HepG2 (cell line): Measurements from ENCODE around the gene ECHS1. TPM values are rescaled to one million over a fixed set of nuclear protein-coding genes. Genes with fewer than 3 reads are reported as not detected.
A peak's percentile ranks its signal among the peaks of the same experiment; 100 is the strongest.

Experiments used
- ATAC-seq: fragments of 200-7000 bp; cut with Tn5 transposase; 3 replicates; pipeline ENCODE4 v1.9.1; 2020; ENCODE audit warnings: mild to moderate bottlenecking, moderate library complexity
- BruUV-seq: library from RNA; stranded (reverse); fragments of 400-500 nt; replicated peaks from 2 replicates; lab custom pipeline; 2021; lab: Mats Ljungman, UMichigan
- CTCF ChIA-PET: fragments of 300-600 bp; formaldehyde crosslinking; extraction: SDS; loops from one replicate; lab custom pipeline; 2021; ENCODE audit warnings: low total read pairs, inconsistent platforms, low intra/inter-chr PET ratio; lab: Yijun Ruan, JAX
- POLR2A ChIA-PET: fragments of 350-600 bp; sonication (Branson Sonifier 250); formaldehyde crosslinking; loops from one replicate; lab custom pipeline; 2020; ENCODE audit warnings: antibody characterized with exemption, inconsistent platforms; lab: Yijun Ruan, JAX
- DNase-seq: peaks from one replicate; pipeline ENCODE4 v3.0.0-alpha.2; 2015; ENCODE audit warnings: low spot score
- FAIRE-seq: peaks from 3 replicates; lab custom pipeline; 2011; peaks lifted over from hg19 to GRCh38; lab: Jason Lieb, UNC
- H2AFZ ChIP-seq: one replicate; pipeline ENCODE4 v1.6.1; 2011; ENCODE audit warnings: low read length, inconsistent platforms
- H3K27ac ChIP-seq: fragments of 300-600 bp; 3 replicates; pipeline ENCODE4 v1.8.0; 2011; ENCODE audit warnings: mixed run types, mild to moderate bottlenecking, mixed read lengths, low read length, inconsistent platforms; ENCODE audit not compliant: insufficient read depth; ENCODE audit errors: extremely low read length
- H3K27me3 ChIP-seq, 2 experiments: fragments of 200-600 bp in 1 of 2; 2 replicates in 1 of 2; 3 replicates in 1 of 2; pipeline versions ENCODE4 v1.6.0 to v1.8.0; 2011; ENCODE audit warnings: low read length in 2 of 2, mild to moderate bottlenecking in 2 of 2, moderate library complexity in 2 of 2, inconsistent platforms in 1 of 2; ENCODE audit not compliant: insufficient read depth in 2 of 2, control insufficient read depth in 1 of 2
- H3K36me3 ChIP-seq, 2 experiments: fragments of 200-600 bp in 1 of 2; replicated peaks in 1 of 2; 2 replicates in 1 of 2; 3 replicates in 1 of 2; pipeline versions ENCODE4 v1.5.1 to v1.8.0; 2011; ENCODE audit warnings: low read length in 2 of 2, inconsistent platforms in 1 of 2; ENCODE audit not compliant: insufficient read depth in 2 of 2, control insufficient read depth in 1 of 2
- H3K4me1 ChIP-seq: 2 replicates; pipeline ENCODE4 v1.5.1; 2012; ENCODE audit warnings: low read length, inconsistent platforms; ENCODE audit not compliant: insufficient read depth
- H3K4me2 ChIP-seq: 2 replicates; pipeline ENCODE4 v1.6.0; 2011; ENCODE audit warnings: low read depth, low read length, inconsistent platforms
- H3K4me3 ChIP-seq, 3 experiments: fragments of 200-600 bp in 1 of 3; sonication (generic), shearing (Covaris generic) in 1 of 3; replicated peaks in 1 of 3; 2 replicates each; pipeline ENCODE4 v1.5.1; 2011 to 2016; ENCODE audit warnings: low read length in 3 of 3, inconsistent platforms in 2 of 3, low read depth in 2 of 3, mild to moderate bottlenecking in 2 of 3, control low read depth in 1 of 3, mixed read lengths in 1 of 3; ENCODE audit not compliant: insufficient read depth in 1 of 3
- H3K79me2 ChIP-seq: one replicate; pipeline ENCODE4 v1.6.1; 2011; ENCODE audit warnings: low read length, inconsistent platforms; ENCODE audit not compliant: insufficient read depth
- H3K9ac ChIP-seq: 2 replicates; pipeline ENCODE4 v1.6.0; 2011; ENCODE audit warnings: mild to moderate bottlenecking, low read depth, low read length, inconsistent platforms; ENCODE audit not compliant: insufficient read depth
- H3K9me3 ChIP-seq: 2 replicates; pipeline ENCODE4 v1.5.1; 2012; ENCODE audit warnings: mild to moderate bottlenecking, low read length
- H4K20me1 ChIP-seq: 2 replicates; pipeline ENCODE4 v1.6.0; 2011; ENCODE audit warnings: inconsistent platforms, mild to moderate bottlenecking, low read length, moderate library complexity; ENCODE audit not compliant: insufficient read depth
- AGO2 ChIP-seq: fragments of 200-400 bp; formaldehyde crosslinking; optimal IDR thresholded peaks from 2 replicates; pipeline ENCODE3; 2017; ENCODE audit warnings: mild to moderate bottlenecking, low read depth, low read length, moderate library complexity
- KLF15 ChIP-seq: sonication (generic); formaldehyde crosslinking; IDR thresholded peaks from 2 replicates; pipeline ENCODE4 v1.8.1; 2023; ENCODE audit warnings: borderline replicate concordance, mild to moderate bottlenecking, inconsistent platforms, missing genetic modification reagents, mixed read lengths
- SNAI1 ChIP-seq: sonication (generic); formaldehyde crosslinking; IDR thresholded peaks from 2 replicates; pipeline ENCODE4 v1.5.0; 2020; ENCODE audit warnings: mild to moderate bottlenecking, missing genetic modification reagents, borderline replicate concordance
- TEAD3 ChIP-seq: optimal IDR thresholded peaks from 2 replicates; pipeline ENCODE3; 2016; ENCODE audit warnings: borderline replicate concordance
- ZNF224 ChIP-seq: sonication (generic); formaldehyde crosslinking; IDR thresholded peaks from 2 replicates; pipeline ENCODE4 v1.5.0; 2020; ENCODE audit warnings: mild to moderate bottlenecking, missing genetic modification reagents
- ZNF225 ChIP-seq: sonication (generic); formaldehyde crosslinking; IDR thresholded peaks from 2 replicates; pipeline ENCODE4 v1.4.0; 2020; ENCODE audit warnings: mild to moderate bottlenecking, missing genetic modification reagents
- ZNF607 ChIP-seq: sonication (generic); formaldehyde crosslinking; IDR thresholded peaks from 2 replicates; pipeline ENCODE4 v1.5.1; 2020; ENCODE audit warnings: missing genetic modification reagents, mild to moderate bottlenecking, borderline replicate concordance
- WGBS: methylation state at CpG from one replicate; pipeline ENCODE4 v1.1.6; 2017; ENCODE audit warnings: low lambda C conversion rate; 5-methylcytosine and 5-hydroxymethylcytosine counted together
- in situ Hi-C: cut with HindIII; loops from 2 replicates; pipeline ENCODE4 v1.10.0; 2017; ENCODE audit warnings: low pct_unique_long_range_greater_than_20kb; ENCODE audit not compliant: extremely low pct_ligation_motif_present
- intact Hi-C: fragments of 100-400 bp; cut with micrococcal nuclease; formaldehyde crosslinking; loops from one replicate; pipeline ENCODE4 v1.10.0; 2022; ENCODE audit not compliant: unreplicated experiment
- polyA plus RNA-seq, 8 experiments: library from polyadenylated mRNA; depleted of rRNA in 3 of 8; stranded (reverse) in 7 of 8; unstranded in 1 of 8; fragments of >200 nt; fragmentation: Illumina TruSeq in 4 of 8; extraction: Trizol in 4 of 8; gene quantifications; 2 replicates each; pipeline versions ENCODE4 v1.2.1 to v1.2.3, GENCODE V29; 2011 to 2016; ENCODE audit warnings: low read depth in 4 of 8, missing spikeins in 1 of 8, mixed read lengths in 1 of 8; ENCODE audit not compliant: insufficient read depth in 1 of 8
- total RNA-seq, 5 experiments: library from RNA; depleted of rRNA; stranded (reverse); fragments of >200 nt; fragmentation: Illumina TruSeq; extraction: Trizol; gene quantifications; 2 replicates each; pipeline ENCODE4 v1.2.3, GENCODE V29; 2016; ENCODE audit warnings: low read depth in 1 of 5

ECHS1 gene
- total and polyA plus RNA-seq, 2 of the 13 experiments (the other 11 are each of a cell fraction or from before 2014, with no cell fraction given) = 32.7 to 195 TPM

DNA sequence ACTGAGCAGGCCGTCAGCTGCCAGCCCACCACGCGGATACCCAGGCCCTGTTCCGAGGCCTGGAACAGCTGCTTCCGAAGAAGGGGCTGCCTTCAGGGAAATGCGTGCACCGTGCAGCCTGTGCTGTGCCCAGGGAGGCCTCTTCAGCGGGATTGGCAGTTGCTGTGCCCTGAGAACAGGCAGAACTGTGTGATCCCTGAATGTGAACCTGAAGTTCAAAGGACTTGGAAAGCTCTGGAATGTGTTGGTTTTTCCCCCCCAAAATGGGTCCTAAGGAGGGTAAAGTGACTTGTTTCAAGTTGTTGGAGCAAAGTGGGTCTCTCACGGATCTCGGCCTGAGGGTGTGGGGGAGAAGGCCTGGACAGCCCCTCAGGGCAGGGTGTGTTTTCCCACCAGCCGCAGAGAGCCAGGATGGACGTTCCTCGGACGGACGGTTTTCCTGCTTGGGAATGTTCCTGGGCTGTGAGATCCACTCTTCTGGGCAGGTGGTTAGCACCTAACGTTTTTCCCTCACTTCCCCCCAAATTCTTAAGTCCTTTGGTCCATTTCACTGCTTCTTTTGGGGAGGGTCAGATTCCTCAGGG lies 49.2 kb upstream of the ECHS1 start:
- in situ Hi-C loops = loop anchor here (5.0 kb wide), 1 partner anchor 150 kb away; no protein-coding TSS in a partner anchor

GRCh38 chr10:133421336-133422222 lies 48.4 kb upstream of the ECHS1 start:
- Histone ChIP-seq H3K79me2 (no peaks in the 10 kb centered on the region), H4K20me1 (no peaks in the 10 kb centered on the region), H3K4me2 (no peak overlapping the region), H3K27ac (no peak overlapping the region), H3K4me1 (no peaks in the 10 kb centered on the region), H3K36me3 (peaks cover 6 to 10% of the 10 kb centered on the region in 2 experiments; a peak in 2 of 5 replicates), H3K27me3 (no peaks in the 10 kb centered on the region), H3K9ac (no peak overlapping the region), H3K9me3 (no peaks in the 10 kb centered on the region), H2AFZ (no peak overlapping the region), H3K4me3 (no peak overlapping the region)
- ChIA-PET CTCF (no interaction called here), POLR2A (interaction anchor here (0.5 kb wide), 1 partner anchor 107 kb away, joined by 3 read pairs; no protein-coding TSS in a partner anchor)
- ATAC-seq (peak; percentile 12; the same call in 1 of the 3 replicates), FAIRE-seq (no peak), DNase-seq (no peak)
- TF ChIP-seq AGO2 = peak; percentile 36
- TF ChIP-seq TEAD3 (CRISPR knock-in tag) = no peak
- no peak for TF ChIP-seq ZNF607
- TF ChIP-seq ZNF224 (CRISPR knock-in tag) = no peak
- no peak for TF ChIP-seq KLF15 (CRISPR knock-in tag)
- no peak for TF ChIP-seq ZNF225
- 100% methylated on average over 3 of the region's 17 CpGs for WGBS
- no TSS peak for BruUV-seq
- in situ Hi-C loops = loop anchor here (5.0 kb wide), 1 partner anchor 151 kb away; no protein-coding TSS in a partner anchor
- intact Hi-C loops = no loop called here

More for the DNA sequence above, 49.2 kb upstream of the ECHS1 start:
- Histone ChIP-seq H3K9ac (no peak overlapping the region), H3K36me3 (peaks cover 6 to 10% of the 10 kb centered on the region in 2 experiments; a peak in 2 of 5 replicates), H3K27ac (no peak overlapping the region), H3K4me1 (no peaks in the 10 kb centered on the region), H4K20me1 (no peaks in the 10 kb centered on the region), H3K4me3 (no peak overlapping the region), H3K9me3 (no peaks in the 10 kb centered on the region), H3K27me3 (no peaks in the 10 kb centered on the region), H2AFZ (no peak overlapping the region), H3K4me2 (no peak overlapping the region), H3K79me2 (no peaks in the 10 kb centered on the region)
- no TSS peak for BruUV-seq
- ChIA-PET CTCF (no interaction called here), POLR2A (interaction anchor here (0.5 kb wide), 1 partner anchor 107 kb away, joined by 3 read pairs; no protein-coding TSS in a partner anchor)
- no peak for TF ChIP-seq SNAI1 (CRISPR knock-in tag)
- intact Hi-C loops = no loop called here
- DNase-seq (no peak), ATAC-seq (peak; percentile 4; the same call in 1 of the 3 replicates), FAIRE-seq (no peak)
- 77% methylated on average over 11 of the region's 16 CpGs for WGBS
